ENCODE results near the gene C2orf78. TPM values are rescaled to one million over a fixed set of nuclear protein-coding genes. Genes with fewer than 3 reads are reported as not detected.
"Not testable (repeated sequence)": the region's sequence is repeated elsewhere in the genome, so short reads cannot be mapped to it uniquely, and the experiment has no call there.

C2orf78 gene, protein sequence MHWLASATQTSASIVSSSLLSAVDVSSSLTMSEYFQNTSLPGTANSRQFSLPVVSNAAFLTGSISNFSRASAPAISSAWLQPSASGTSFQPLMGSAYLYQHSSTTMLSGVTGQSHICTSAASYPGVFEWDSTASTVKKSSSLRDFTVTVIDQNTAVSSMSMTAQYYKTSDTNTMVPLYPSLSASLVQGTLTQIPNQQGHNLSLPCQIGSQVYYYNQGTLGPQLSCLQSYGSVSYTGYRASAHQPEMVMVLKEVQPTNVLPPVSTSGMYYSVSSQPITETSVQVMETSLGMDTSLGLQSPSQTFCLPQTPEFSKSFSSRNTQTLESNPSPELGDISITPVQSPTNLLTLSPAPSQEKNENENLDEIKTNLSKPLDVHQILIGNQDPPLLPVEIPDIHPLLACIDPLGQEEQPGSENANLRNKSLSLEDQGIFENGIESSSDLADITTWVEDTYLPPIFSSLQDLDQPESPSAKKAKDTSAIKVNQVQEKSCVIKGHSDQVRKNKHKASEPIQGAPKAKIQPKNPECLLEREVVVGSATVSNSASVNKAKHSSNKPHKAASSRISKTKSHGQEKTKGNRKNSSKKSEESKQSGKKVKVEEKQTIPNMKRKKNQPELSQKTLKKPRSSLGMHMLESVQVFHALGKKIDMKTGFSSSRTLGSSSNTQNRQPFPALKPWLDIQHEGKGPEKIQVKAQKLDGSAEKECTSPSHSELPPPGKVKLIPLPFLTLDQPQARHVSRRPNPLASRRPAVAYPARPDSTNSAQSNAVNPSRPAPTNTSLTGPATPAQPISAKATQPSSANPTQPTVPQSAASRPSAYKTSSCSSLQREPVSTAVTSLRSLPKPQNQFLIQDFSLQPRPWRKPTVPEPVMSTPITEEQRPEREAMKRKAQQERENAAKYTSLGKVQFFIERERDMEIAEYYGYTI
- total RNA-seq = under 1 TPM in 1 of 6 experiments, not detected in 5; 0.07 TPM
- long read RNA-seq = 0 reads

DNA sequence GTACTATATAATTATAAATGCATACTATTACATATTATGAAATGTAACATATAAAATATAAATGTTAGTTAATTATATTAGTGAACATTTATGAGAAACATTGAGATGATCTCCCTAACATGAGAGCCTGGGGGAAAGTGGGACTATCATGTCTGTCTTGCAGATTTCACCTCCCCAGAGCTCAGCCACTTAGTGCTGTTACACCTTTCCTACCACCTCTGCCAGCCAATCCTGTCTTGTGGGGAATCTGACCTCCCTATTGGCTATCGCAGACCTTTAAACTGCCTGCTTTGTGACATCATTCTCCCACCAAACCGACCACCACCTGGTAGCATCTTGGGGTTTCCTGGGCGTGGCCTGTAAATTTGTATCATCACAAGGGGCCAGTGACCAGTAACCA lies at the start of gene C2orf78:
TSS of gene C2orf78 (plus strand) at position 301 of the 400 bp plus-strand sequence. CDS start 127 bp downstream, outside the sequence.
- intact Hi-C loops (cut with DNase I); H3K4me3 ChIP-seq; H3K27me3 ChIP-seq; H3K27ac ChIP-seq; H3K4me1 ChIP-seq; ATAC-seq; DNase-seq; H3K9me3 ChIP-seq; H3K36me3 ChIP-seq: not testable (repeated sequence)
- WGBS (ENCODE audit: insufficient coverage, low coverage, low lambda C conversion rate, missing lambda C conversion rate) = no CpG with 5 or more reads among the region's 3 CpGs

DNA sequence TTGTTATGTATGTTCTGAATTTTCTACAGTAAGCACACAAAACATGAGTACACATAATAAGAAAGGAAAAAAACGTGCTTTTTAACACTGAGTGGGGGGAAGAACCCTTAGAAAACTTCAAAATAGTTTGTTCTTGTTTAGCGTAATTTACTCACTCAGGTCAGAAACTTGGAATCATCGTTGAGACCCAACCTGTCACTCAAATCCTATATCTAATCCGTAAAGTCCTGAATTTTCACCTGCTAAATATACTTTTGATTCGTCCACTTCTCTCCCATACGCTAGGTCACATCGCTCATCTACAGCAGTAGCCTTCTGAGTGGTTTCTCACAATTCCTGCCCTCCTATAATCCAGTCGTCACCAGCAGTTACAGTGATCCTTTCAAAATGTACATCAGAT lies 47.6 kb upstream of the C2orf78 start:
- DNase-seq (no peak), ATAC-seq (no peak)
- Histone ChIP-seq H3K4me1 (peaks cover 0 to 13% (median 4%) of the 10 kb centered on the region in 4 donors), H3K27me3 (no peaks in the 10 kb centered on the region), H3K36me3 (peaks cover 0 to 22% (median 5%) of the 10 kb centered on the region in 4 donors), H3K27ac (peak overlapping the region; percentile 60 to 84 (median 65)), H3K9me3 (no peaks in the 10 kb centered on the region), H3K4me3 (peak overlapping the region; percentile 78 to 83 (median 79))
- WGBS (ENCODE audit: insufficient coverage, low coverage, low lambda C conversion rate, missing lambda C conversion rate) = 10% methylated on average over 8 of the region's 8 CpGs
- TF ChIP-seq, protein P1, sequence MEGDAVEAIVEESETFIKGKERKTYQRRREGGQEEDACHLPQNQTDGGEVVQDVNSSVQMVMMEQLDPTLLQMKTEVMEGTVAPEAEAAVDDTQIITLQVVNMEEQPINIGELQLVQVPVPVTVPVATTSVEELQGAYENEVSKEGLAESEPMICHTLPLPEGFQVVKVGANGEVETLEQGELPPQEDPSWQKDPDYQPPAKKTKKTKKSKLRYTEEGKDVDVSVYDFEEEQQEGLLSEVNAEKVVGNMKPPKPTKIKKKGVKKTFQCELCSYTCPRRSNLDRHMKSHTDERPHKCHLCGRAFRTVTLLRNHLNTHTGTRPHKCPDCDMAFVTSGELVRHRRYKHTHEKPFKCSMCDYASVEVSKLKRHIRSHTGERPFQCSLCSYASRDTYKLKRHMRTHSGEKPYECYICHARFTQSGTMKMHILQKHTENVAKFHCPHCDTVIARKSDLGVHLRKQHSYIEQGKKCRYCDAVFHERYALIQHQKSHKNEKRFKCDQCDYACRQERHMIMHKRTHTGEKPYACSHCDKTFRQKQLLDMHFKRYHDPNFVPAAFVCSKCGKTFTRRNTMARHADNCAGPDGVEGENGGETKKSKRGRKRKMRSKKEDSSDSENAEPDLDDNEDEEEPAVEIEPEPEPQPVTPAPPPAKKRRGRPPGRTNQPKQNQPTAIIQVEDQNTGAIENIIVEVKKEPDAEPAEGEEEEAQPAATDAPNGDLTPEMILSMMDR (IDR thresholded peaks at IDR 0.05) = no peak
- TF ChIP-seq POLR2A (IDR thresholded peaks at IDR 0.05) = no peak
- intact Hi-C loops (cut with DNase I) = no loop called here

DNA sequence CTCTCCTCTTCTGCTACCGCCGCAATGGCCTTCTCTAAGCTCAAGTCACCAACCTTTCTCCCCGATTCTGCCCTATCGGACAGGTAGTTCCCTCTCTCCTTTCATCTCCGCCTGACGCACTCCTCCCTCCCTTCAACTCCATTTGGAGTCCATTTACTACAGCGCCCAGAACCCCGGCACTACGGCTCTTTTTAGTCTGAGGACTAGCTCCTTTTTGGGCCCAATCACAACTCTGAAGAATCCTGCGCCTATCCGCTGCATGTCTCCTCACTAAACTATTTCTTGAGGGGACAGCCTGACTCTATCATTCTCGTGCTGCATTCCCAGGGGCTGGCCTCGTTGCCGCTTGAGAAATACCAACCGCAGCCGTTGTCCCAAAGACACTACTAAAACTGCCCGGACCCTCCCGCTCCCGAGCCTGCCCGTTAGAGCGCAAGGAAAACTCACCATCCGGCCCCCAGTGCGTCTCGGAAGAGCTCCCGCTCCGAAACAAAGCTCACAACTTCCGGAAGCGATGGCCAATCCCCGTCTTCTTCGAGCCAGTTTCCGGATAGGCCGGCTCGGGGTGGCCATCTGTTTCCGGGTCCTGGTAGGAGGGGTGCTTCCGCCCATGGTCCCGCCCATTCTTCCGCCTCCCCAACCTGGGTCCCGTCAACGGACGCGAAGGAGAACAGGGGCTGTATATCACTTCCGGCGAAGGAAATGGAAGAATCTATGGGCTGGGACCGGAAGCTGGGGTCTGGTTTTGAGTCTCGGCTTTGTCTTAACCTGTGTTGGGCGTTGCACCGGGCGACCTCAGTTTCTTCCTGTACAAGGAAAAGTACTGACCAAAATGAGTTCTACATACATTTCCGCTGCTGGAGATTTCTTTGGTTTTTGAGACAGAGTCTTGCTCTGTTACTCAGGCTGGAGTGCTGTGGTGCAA lies 46.9 kb upstream of the C2orf78 start, which contains the start of gene TPRKB:
TSS of gene TPRKB (minus strand) at position 491 of the 925 bp plus-strand sequence. CDS start 2,776 bp downstream, outside the sequence.
- Histone ChIP-seq H3K36me3 (peaks cover 0 to 14% (median 2%) of the 10 kb centered on the region in 4 donors), H3K4me1 (peaks cover 0 to 13% (median 4%) of the 10 kb centered on the region in 4 donors), H3K9me3 (no peaks in the 10 kb centered on the region), H3K4me3 (peak within 1 kb of the TSS; percentile 78 to 83 (median 79)), H3K27me3 (no peaks in the 10 kb centered on the region), H3K27ac (peak within 1 kb of the TSS; percentile 60 to 84 (median 65))
- intact Hi-C loops (cut with DNase I) = no loop called here
- peak; percentile 100 for ATAC-seq
- TF ChIP-seq, protein P1 (IDR thresholded peaks at IDR 0.05) = no peak
- TF ChIP-seq POLR2A (IDR thresholded peaks at IDR 0.05) = peak; percentile 75
- peak; percentile 96 to 98 (median 97) for DNase-seq
- under 1% methylated on average over 36 of the region's 49 CpGs for WGBS (ENCODE audit: insufficient coverage, low coverage, low lambda C conversion rate, missing lambda C conversion rate)

DNA sequence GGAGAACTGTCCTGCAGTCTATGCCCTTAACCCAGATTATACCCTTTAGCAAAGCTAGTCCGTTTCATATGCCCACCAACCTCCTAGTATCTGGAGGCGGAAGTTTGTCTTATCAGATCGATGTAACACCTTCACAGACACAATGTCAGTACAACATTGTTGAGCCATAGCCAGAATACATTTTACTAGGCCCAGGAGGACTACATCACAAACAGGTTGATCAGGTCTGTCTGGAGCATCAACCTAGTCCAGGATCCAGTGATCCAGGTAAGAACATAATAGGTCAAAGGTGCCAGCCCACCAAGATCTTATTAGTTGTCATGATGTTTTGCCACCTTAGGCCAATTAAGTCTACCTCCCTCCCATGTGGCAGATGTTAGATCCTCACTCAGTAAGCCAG lies 44.9 kb upstream of the C2orf78 start:
- Histone ChIP-seq H3K36me3 (peaks cover 0 to 3% (median 0%) of the 10 kb centered on the region in 4 donors), H3K27me3 (no peaks in the 10 kb centered on the region), H3K4me3 (no peak overlapping the region), H3K4me1 (peaks cover 0 to 13% (median 4%) of the 10 kb centered on the region in 4 donors), H3K9me3 (no peaks in the 10 kb centered on the region), H3K27ac (no peak overlapping the region)
- intact Hi-C loops (cut with DNase I) = no loop called here
- 80% methylated on average over 1 of the region's 3 CpGs for WGBS (ENCODE audit: insufficient coverage, low coverage, low lambda C conversion rate, missing lambda C conversion rate)
- ATAC-seq = no peak
- TF ChIP-seq, protein P1 (IDR thresholded peaks at IDR 0.05) = no peak
- TF ChIP-seq POLR2A (IDR thresholded peaks at IDR 0.05) = no peak
- DNase-seq = no peak

All from right lobe of liver (tissue), 6 donors.